Testis (tissue), 2 donors: Measurements from ENCODE around the gene SCO2.

Experiments used
- CTCF ChIP-seq, 3 experiments: fragments of 450-650 bp in 2 of 3; fragments of 200-600 bp in 1 of 3; sonication (generic) in 1 of 3; IDR thresholded peaks; one replicate each; pipeline ENCODE4 v1.5.1; 2016 to 2019; ENCODE audit warnings: antibody characterized with exemption in 3 of 3, mild to moderate bottlenecking in 2 of 3, moderate library complexity in 1 of 3
- POLR2A ChIP-seq: fragments of 450-650 bp; IDR thresholded peaks from one replicate; pipeline ENCODE4 v1.6.1; 2017; ENCODE audit warnings: antibody characterized with exemption, mild to moderate bottlenecking, moderate library complexity

GRCh38 chr22:50562523-50563412 is 37.4 kb upstream of the SCO2 start, which contains the start of gene SYCE3:
- TF ChIP-seq CTCF (IDR thresholded peaks at IDR 0.05), result peak; percentile 83 to 98 (median 91)
- TF ChIP-seq POLR2A, result peak; percentile 27
